GM18517 (cell line): Measurements from ENCODE around the gene LHFPL6.

ENCODE experiments used
- ATAC-seq: cut with Tn5 transposase; IDR thresholded peaks from one replicate; pipeline ENCODE4 v1.9.1; 2021; ENCODE audit warnings: mild to moderate bottlenecking, moderate library complexity; ENCODE audit not compliant: unreplicated experiment

The LHFPL6 gene

DNA sequence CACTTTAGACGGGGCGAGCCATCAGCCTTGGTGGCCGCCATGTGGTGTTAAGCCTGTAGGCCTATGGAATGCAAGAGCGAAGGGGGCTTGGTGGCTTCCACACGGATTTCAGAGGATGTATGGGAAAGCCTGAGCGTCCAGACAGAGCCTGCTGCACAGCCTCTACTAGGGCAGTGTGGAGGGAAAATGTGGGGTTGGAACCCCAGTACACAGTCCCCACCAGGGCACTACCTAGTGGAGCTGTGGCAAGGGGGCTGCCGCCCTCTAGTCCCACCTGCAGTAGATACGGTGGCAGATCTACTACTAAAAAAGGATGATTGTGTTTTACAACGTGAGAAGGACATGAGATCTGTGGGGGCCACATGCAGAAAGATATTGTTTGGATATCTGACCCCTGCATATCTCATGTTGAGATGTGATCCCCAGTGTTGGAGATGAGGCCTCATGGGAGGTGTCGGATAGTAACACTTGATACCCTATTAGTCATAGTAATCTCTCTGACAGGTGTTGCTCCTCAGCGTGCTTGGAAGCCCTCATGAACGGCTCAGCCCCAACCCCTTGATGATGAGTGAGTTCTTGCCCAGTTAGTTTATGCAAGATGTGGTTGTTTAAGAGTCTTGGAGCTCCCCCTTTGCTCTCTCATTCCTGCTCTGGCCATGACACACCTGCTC, 45.6 kb downstream of the LHFPL6 start:
- ATAC-seq, result no peak

DNA sequence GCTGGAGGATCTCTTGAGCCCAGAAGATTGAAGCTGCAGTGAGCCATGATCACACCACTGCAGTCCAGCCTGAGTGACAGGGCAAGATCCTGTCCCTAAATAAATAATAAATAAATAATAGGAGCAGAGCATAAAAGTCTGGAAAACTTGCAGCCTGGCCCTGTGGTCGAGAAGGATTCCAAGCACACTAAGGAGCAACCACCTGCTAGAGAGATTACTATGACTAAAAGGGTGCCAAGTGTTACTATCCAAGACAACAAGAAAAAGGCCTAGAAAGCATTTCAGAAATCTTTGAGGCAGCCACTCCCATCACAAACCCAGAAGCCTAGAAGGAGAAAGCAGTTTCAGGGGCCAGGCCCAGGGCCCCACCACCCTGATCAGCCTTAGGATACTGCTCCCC, 46.1 kb downstream of the LHFPL6 start:
- ATAC-seq, result no peak

- ATAC-seq, result no peak
These were observed 48.6 kb downstream of the LHFPL6 start for GRCh38 chr13:39554371-39554770.

GRCh38 chr13:39552246-39552645, 50.7 kb downstream of the LHFPL6 start:
- ATAC-seq, result no peak

GRCh38 chr13:39550931-39551330, 52.1 kb downstream of the LHFPL6 start:
- no peak for ATAC-seq

DNA sequence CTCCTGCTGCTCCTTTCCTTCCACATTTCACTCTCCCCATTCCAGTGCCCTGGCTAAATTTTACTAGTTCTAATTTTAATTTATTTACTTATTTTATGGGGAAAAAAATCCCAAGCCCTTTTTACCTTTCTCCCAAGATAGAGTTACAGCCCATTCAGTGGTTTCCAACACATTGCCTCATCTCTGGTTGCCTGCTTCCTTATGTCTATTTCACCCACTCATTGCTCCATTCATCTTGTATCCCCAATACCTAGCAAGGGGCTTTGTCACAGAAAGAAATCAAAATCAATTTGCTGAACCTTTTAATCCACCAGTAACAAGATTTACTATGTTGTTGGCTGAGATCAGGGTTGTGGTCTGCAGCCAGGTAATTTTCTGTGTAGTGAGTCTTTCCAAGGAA, 55.9 kb downstream of the LHFPL6 start:
- ATAC-seq, result no peak

- no peak for ATAC-seq
These were observed 60.6 kb downstream of the LHFPL6 start for GRCh38 chr13:39542361-39542760.

DNA sequence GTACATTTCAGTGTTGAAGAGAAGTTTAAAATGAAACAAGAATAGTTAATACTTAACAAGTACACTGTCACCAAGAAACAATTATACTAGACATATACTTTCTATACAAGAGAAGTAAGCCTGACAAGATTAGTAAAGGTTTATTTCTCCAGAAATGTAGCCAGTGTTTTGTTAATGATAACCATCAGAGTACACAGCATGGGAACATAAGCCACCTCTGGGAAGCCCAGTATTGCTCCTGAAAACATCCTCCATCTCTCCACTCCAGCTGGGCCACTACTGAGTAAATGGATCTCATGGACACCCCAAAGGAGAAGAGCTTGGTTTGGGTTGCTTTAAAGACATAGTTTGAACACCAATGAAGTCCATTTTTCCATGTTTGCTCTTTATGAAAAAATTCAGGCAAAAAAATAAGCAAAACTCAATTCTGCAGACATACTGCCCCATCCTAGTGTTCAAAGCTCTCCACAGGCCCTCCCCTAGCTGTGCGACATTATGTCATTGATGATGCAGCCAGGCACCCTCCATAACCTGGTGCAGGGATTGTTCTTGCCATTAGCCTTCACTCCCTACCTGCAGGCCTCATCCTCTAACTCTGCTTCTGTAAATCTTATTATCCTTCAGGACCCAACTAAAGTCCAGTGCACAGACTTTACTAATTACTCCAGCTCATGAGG, 61.9 kb downstream of the LHFPL6 start:
- no peak for ATAC-seq

DNA sequence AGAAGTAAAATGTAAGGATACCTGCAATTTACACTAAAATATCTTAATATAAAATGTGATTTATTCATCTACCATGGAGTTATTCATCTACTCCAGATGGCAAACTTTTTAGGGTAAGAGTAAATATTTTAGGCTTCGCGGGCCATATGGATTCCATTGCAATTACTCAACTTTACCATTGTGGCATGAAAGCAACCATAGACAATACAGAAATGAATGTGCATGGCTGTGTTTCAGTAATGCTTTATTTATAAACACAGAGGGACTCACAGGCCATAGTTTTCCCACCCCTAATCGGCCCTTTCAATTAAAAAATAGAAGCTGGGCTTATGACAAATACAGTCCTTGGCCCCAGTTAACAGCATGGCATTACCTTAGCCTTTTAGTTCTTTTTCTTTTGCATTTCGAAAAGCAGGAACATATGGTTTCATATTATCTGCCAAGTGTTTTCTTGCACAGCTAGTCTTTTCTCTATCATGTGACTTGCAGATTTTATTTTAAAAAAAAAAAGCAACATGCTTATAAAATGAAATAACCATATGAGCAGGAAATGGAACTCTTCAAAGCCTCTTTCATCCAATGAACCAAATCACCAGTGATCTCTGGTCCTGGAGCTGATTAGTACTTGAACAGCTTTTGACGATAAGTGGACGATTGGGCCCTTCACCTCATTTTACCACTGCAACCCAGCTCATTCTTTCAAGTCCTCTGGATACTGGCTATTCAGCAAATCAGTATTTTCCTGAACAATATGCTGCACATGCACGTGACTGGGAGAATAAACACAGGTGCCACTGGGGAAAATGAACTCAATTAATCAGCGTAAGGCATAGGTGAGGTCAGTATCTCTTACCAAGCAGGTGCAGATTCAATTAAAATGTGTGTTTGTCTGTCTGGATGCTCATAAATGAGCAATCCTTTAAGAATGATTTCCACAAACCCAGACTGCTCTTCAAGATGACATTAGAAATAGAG, 63.9 kb downstream of the LHFPL6 start:
- no peak for ATAC-seq

GRCh38 chr13:39536906-39537305, 66.1 kb downstream of the LHFPL6 start:
- no peak for ATAC-seq

DNA sequence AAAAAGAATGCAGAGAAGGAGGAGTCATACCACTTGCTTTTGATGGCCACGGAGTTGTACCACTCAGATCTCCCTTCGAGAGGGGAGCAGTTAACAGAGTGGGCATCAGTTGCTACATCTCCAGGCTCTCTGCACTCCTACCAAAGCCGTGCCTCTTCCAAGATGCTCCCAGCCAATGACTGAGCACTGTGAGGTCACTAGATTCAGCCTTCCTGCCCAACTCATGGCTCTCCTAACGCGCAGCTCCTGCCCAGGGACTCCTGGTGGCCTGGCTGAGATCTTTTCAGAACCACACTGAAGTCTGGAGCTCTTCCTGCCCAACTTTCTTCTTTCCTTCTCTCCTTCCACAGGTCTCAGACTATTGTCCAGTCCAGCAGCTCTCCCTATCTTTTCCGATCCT, 66.7 kb downstream of the LHFPL6 start:
- no peak for ATAC-seq

DNA sequence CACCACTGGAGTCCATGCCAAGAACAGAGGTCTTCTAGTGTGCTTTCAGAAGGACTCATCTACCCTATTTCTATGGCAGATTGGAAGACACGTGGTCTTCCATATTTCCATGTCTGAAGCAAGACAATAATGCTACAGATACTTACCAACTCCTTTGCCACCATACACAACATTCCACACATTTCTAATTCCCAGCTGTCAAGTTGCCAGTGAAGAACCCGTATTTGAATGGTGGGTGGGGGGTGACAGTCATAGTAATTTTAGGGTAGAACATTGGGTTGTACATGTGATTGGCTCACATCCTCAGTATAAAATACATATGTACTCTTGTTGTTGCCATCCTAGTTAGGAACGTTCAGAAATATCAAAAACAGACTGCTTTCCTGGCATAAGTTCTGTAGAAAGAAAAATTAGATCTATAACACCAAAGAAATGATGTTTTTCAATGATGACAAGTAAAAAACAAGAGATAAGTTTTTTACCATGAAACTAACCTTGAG, 69.3 kb downstream of the LHFPL6 start:
- ATAC-seq, result no peak

GRCh38 chr13:39531646-39532045, 71.3 kb downstream of the LHFPL6 start:
- ATAC-seq, result no peak

DNA sequence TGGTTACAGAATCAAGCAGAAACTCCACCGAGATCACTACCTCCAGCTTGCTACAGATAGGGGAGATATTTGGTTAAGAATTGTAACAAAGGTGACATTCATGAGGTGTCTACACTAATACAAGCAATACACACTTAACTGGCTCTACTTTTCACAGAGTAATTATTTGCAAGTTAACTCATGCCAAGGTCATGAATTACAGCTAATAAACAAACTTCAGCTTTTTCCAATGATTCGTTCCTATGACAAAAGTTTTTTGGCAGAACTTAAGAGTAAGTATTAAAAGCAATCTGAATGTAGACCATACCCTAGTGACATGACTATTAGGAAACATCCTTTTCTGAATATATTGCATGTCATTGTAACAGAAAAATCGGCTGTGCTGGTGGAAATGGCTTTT, 72.1 kb downstream of the LHFPL6 start:
- no peak for ATAC-seq

- ATAC-seq, result no peak
These were observed 74.4 kb downstream of the LHFPL6 start for GRCh38 chr13:39528661-39528980.

DNA sequence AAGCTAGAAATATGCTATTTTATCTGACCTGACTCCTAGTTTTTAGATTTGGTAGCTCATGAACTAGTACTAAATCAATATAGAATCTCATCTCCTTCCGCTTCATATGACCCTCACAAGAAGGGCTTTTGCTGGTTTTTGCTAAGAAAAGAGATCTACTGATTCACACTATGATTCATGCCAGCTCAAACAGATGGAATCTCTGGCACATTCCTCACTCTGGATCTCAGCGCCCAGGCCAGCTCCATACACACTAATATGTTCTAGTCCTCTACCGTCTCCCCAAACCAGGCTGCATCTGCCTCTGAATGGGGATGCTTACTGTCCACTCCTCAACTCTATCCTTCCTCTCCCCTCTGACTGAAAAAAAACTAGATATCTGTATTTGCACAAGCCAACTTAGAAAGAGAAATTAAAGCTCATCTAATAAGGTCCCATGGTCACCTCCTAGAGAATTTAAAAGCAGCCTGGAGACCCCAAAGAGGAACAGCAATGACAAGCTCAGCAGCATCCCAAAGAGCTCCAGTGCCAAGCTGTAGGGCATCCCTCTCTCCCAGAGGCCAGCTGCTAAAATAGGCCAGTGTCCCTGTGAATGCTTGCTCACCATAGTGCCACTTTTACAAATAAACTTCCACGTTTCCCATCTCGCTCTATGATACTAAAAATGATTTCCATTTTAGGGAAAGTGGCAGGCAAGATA, 74.9 kb downstream of the LHFPL6 start:
- ATAC-seq, result no peak

DNA sequence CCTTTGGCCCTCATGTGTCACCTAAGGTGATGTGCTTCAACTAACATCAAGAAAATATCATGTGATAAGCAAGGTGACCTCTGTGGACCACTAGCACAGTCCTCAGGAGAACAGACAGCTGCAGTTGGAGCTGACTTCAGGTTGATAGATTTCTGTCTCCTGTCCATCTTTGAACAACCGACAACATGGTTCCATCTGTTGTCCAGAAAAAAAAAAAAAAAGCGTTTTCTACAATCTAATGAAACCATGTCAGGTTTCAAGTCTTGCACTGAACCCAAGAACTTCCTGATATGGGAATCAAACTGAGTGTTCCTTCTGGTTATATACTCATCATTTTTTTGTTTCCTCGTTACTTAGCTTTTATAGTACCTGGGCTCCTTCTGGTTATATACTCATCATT, 75.7 kb downstream of the LHFPL6 start:
- no peak for ATAC-seq

DNA sequence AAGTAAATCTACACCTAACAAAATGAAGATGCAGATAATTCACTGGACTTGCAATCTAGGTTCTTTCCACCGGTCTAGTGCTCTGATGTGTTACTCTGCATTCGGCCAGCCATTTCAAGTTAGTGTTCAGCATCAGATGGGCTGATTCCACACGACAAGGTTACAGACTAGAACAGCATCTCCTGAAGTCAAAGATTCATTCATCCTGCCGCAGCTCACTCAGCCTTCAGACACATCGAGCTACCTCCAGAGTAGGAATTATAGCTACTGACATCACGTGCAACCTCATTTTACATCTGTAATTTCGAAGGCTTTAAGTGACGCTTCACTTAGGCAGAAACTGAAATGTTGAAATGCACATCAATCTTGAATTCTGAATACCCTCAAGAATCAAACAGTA, 76.5 kb downstream of the LHFPL6 start:
- no peak for ATAC-seq

DNA sequence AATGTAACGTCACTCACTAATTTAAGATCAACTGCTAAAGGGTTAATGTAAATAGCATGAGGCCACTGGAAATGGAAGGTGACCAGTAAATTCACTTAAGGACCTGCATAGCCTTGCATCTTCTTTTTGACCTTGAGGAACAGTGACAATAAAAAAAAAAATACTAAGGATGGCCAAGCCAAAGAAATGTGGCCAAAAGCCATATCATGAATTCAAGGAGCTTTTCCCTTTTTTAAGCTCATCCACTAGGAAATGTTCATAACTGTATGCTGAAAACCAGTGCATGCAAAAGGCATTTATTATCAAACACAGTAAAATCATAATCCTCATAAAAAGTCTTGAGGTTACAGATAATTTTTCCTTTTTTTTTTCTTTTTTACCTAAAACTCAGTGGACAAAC, 77.5 kb downstream of the LHFPL6 start:
- no peak for ATAC-seq

DNA sequence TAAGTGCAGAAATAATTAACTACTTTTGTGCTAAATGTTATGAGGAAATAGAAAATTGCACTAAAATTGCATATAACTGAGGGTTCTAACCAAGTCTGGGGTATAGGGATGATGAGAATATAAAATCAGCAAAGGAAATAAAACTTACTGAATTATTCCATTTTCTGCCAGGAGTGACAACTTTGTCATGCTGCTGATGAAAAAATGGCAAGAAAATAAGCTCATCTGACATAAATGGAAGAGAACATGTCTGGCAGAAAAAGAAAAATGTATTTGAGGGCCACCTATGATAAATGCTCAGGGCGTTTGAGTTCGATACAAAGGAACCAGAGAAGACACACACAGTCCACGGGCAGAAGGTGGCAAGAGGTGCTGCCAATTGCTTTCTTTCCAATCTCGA, 78.2 kb downstream of the LHFPL6 start:
- no peak for ATAC-seq

DNA sequence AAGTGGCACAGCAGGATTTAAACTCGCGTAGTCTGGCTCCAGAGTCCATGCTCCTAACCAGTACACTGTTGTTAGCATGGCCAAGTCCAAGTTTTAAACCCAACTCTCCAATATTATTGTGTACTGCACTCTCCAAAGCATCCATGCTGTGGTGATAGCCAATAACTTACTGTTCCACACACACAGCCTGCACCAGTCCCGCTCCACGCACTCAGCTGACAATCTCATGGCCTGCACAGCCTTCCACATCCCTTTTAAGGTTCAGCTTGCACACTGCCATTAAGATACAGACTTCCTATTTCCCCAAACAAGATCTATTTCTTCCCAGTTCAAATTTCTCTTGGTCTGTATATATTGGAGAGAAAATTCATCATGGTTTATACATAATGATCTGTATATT, 80.7 kb downstream of the LHFPL6 start:
- ATAC-seq, result no peak
